ENCODE measurements around the gene ATP9A. TPM values are rescaled to one million over a fixed set of nuclear protein-coding genes. Genes with fewer than 3 reads are reported as not detected.

Gene ATP9A
- polyA plus RNA-seq, 1 donor (not counting 4 experiments of a cell fraction or from before 2014, with no cell fraction given) = 5.8 TPM

- H4K20me1 ChIP-seq (ENCODE audit: control insufficient read depth, extremely low read depth, insufficient read depth, low read length) = no peaks in the 10 kb centered on the region
- H2AFZ ChIP-seq (ENCODE audit: control insufficient read depth, low read length) = no peak overlapping the region
- H3K9me1 ChIP-seq (ENCODE audit: control insufficient read depth, extremely low read depth, insufficient read depth, low read length) = no peaks in the 10 kb centered on the region
- peaks cover 7% of the 10 kb centered on the region for H3K27me3 ChIP-seq (ENCODE audit: control insufficient read depth, extremely low read depth, insufficient read depth, low read length)
- FAIRE-seq (no peak), DNase-seq (ENCODE audit: low read depth, low spot score) (no peak)
- TF ChIP-seq, protein P1, sequence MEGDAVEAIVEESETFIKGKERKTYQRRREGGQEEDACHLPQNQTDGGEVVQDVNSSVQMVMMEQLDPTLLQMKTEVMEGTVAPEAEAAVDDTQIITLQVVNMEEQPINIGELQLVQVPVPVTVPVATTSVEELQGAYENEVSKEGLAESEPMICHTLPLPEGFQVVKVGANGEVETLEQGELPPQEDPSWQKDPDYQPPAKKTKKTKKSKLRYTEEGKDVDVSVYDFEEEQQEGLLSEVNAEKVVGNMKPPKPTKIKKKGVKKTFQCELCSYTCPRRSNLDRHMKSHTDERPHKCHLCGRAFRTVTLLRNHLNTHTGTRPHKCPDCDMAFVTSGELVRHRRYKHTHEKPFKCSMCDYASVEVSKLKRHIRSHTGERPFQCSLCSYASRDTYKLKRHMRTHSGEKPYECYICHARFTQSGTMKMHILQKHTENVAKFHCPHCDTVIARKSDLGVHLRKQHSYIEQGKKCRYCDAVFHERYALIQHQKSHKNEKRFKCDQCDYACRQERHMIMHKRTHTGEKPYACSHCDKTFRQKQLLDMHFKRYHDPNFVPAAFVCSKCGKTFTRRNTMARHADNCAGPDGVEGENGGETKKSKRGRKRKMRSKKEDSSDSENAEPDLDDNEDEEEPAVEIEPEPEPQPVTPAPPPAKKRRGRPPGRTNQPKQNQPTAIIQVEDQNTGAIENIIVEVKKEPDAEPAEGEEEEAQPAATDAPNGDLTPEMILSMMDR (optimal IDR thresholded peaks at IDR 0.05 in 1 of 3, IDR thresholded peaks at IDR 0.05 in 1 of 3, conservative IDR thresholded peaks at IDR 0.05 in 1 of 3; ENCODE audit: extremely low read depth in 1 of 3, insufficient read depth in 2 of 3, low read length in 3 of 3) = no peak
- TF ChIP-seq EZH2 (IDR thresholded peaks at IDR 0.05; ENCODE audit: low read length) = no peak
- H3K27ac ChIP-seq (ENCODE audit: control insufficient read depth, insufficient read depth, low read length) = no peak overlapping the region
- no peak overlapping the region for H3K9ac ChIP-seq (ENCODE audit: control insufficient read depth, extremely low read depth, insufficient read depth, low read length)
- no peaks in the 10 kb centered on the region for H3K9me3 ChIP-seq (ENCODE audit: control insufficient read depth, low read depth, low read length)
- H3K4me1 ChIP-seq (ENCODE audit: control insufficient read depth, extremely low read depth, insufficient read depth, low read length) = peaks cover 13% of the 10 kb centered on the region
- no peak overlapping the region for H3K4me2 ChIP-seq (ENCODE audit: control insufficient read depth, extremely low read depth, insufficient read depth, low read depth, low read length)
- no peaks in the 10 kb centered on the region for H3K79me2 ChIP-seq (ENCODE audit: control insufficient read depth, insufficient read depth, low read length)
- dilution Hi-C loops (cut with MboI; ENCODE audit: extremely low pct_ligation_motif_present, low sequenced_read_pairs) = no loop called here
- no peak overlapping the region for H3K4me3 ChIP-seq (ENCODE audit: control insufficient read depth in 2 of 3, extremely low read depth in 1 of 3, insufficient read depth in 2 of 3, low read depth in 1 of 3, low read length in 3 of 3)
- no peaks in the 10 kb centered on the region for H3K36me3 ChIP-seq (ENCODE audit: control insufficient read depth in 2 of 2, extremely low read depth in 1 of 2, insufficient read depth in 2 of 2, low read length in 2 of 2)
These were observed 134.8 kb downstream of the ATP9A start for GRCh38 chr20:51633430-51633829.

- H3K79me2 ChIP-seq (ENCODE audit: control insufficient read depth, insufficient read depth, low read length) = no peaks in the 10 kb centered on the region
- H3K36me3 ChIP-seq (ENCODE audit: control insufficient read depth in 2 of 2, extremely low read depth in 1 of 2, insufficient read depth in 2 of 2, low read length in 2 of 2) = no peaks in the 10 kb centered on the region
- H3K27ac ChIP-seq (ENCODE audit: control insufficient read depth, insufficient read depth, low read length) = no peak overlapping the region
- no peak overlapping the region for H3K9ac ChIP-seq (ENCODE audit: control insufficient read depth, extremely low read depth, insufficient read depth, low read length)
- no peaks in the 10 kb centered on the region for H3K9me1 ChIP-seq (ENCODE audit: control insufficient read depth, extremely low read depth, insufficient read depth, low read length)
- no peak overlapping the region for H3K4me3 ChIP-seq (ENCODE audit: control insufficient read depth in 2 of 3, extremely low read depth in 1 of 3, insufficient read depth in 2 of 3, low read depth in 1 of 3, low read length in 3 of 3)
- peaks cover 7% of the 10 kb centered on the region for H3K27me3 ChIP-seq (ENCODE audit: control insufficient read depth, extremely low read depth, insufficient read depth, low read length)
- peaks cover 13% of the 10 kb centered on the region for H3K4me1 ChIP-seq (ENCODE audit: control insufficient read depth, extremely low read depth, insufficient read depth, low read length)
- H2AFZ ChIP-seq (ENCODE audit: control insufficient read depth, low read length) = no peak overlapping the region
- no peaks in the 10 kb centered on the region for H3K9me3 ChIP-seq (ENCODE audit: control insufficient read depth, low read depth, low read length)
- no peak for DNase-seq (ENCODE audit: low read depth, low spot score)
- no peak overlapping the region for H3K4me2 ChIP-seq (ENCODE audit: control insufficient read depth, extremely low read depth, insufficient read depth, low read depth, low read length)
- dilution Hi-C loops (cut with MboI; ENCODE audit: extremely low pct_ligation_motif_present, low sequenced_read_pairs) = no loop called here
- no peaks in the 10 kb centered on the region for H4K20me1 ChIP-seq (ENCODE audit: control insufficient read depth, extremely low read depth, insufficient read depth, low read length)
- no peak for FAIRE-seq
- TF ChIP-seq, protein P1 (optimal IDR thresholded peaks at IDR 0.05 in 1 of 3, IDR thresholded peaks at IDR 0.05 in 1 of 3, conservative IDR thresholded peaks at IDR 0.05 in 1 of 3; ENCODE audit: extremely low read depth in 1 of 3, insufficient read depth in 2 of 3, low read length in 3 of 3) = no peak
- no peak for TF ChIP-seq EZH2 (IDR thresholded peaks at IDR 0.05; ENCODE audit: low read length)
These were observed 136.2 kb downstream of the ATP9A start for GRCh38 chr20:51631953-51632352.
